Suppressor macrophage treated with lipopolysaccharide for 1 hour (primary cell): ENCODE measurements around the gene ELMOD2.
"Not testable (repeated sequence)": the region's sequence is repeated elsewhere in the genome, so short reads cannot be mapped to it uniquely, and the experiment has no call there.

Experiments used
- DNase-seq, 3 donors: peaks; one replicate each; pipeline ENCODE4 v3.0.0-alpha.2; 2020 to 2022

Gene ELMOD2

GRCh38 chr4:140523857-140524742, at the start of gene ELMOD2:
ELMOD2 (plus strand) TSS chr4:140524168; CDS start chr4:140525429, 1,261 bp downstream.
- peak; percentile 98 to 99 (median 99) for DNase-seq

- no peak for DNase-seq
These were observed 40.5 kb upstream of the ELMOD2 start for GRCh38 chr4:140483445-140483844.

- DNase-seq, result no peak
These were observed 38.0 kb upstream of the ELMOD2 start for GRCh38 chr4:140485939-140486338.

- no peak for DNase-seq
These were observed 26.6 kb upstream of the ELMOD2 start for GRCh38 chr4:140497405-140497746.

- DNase-seq, result peak in 2 of 3 donors; percentile 6 to 35
These were observed 26.0 kb upstream of the ELMOD2 start, which contains the start of gene MGAT4D for GRCh38 chr4:140497747-140498636. MGAT4D (minus strand) TSS chr4:140498293; CDS start chr4:140498222, 71 bp downstream.

GRCh38 chr4:140499391-140499790, 24.6 kb upstream of the ELMOD2 start:
- DNase-seq, result no peak

GRCh38 chr4:140504261-140504660, 19.7 kb upstream of the ELMOD2 start:
- no peak for DNase-seq

GRCh38 chr4:140513765-140514164, 10.2 kb upstream of the ELMOD2 start:
- DNase-seq, result not testable (repeated sequence)

- no peak for DNase-seq
These were observed 8.5 kb upstream of the ELMOD2 start for GRCh38 chr4:140515423-140515822.

- DNase-seq, result peak in 1 of 3 donors; percentile 82
These were observed 555 bp upstream of the ELMOD2 start for GRCh38 chr4:140523370-140523856.

GRCh38 chr4:140529434-140529833, 5.5 kb downstream of the ELMOD2 start:
- peak in 2 of 3 donors; percentile 7 to 19 for DNase-seq

- DNase-seq, result no peak
These were observed 10.0 kb downstream of the ELMOD2 start for GRCh38 chr4:140533951-140534480.

- no peak for DNase-seq
These were observed 32.6 kb downstream of the ELMOD2 start for GRCh38 chr4:140556372-140557085.

- DNase-seq, result no peak
These were observed 34.0 kb downstream of the ELMOD2 start for GRCh38 chr4:140557831-140558435.

- no peak for DNase-seq
These were observed 35.7 kb downstream of the ELMOD2 start for GRCh38 chr4:140559696-140560095.

GRCh38 chr4:140568507-140569306, 44.7 kb downstream of the ELMOD2 start, which contains the start of gene UCP1:
UCP1 (minus strand) TSS chr4:140568961; CDS start chr4:140568729, 232 bp downstream.
- DNase-seq, result peak; percentile 20 to 52 (median 36)

GRCh38 chr4:140569307-140569638, 45.3 kb downstream of the ELMOD2 start:
- DNase-seq, result no peak

- no peak for DNase-seq
These were observed 47.7 kb downstream of the ELMOD2 start for GRCh38 chr4:140571620-140572019.

- DNase-seq, result no peak
These were observed 51.5 kb downstream of the ELMOD2 start for GRCh38 chr4:140575489-140575888.

- DNase-seq, result no peak
These were observed 55.3 kb downstream of the ELMOD2 start for GRCh38 chr4:140579278-140579677.

GRCh38 chr4:140581078-140581477, 57.1 kb downstream of the ELMOD2 start:
- no peak for DNase-seq
